ENCODE results near the gene SIGLEC9.
A peak's percentile ranks its signal among the peaks of the same experiment; 100 is the strongest.

SIGLEC9 gene

GRCh38 chr19:51122112-51122981 lies 2.4 kb upstream of the SIGLEC9 start:
- TF ChIP-seq CTCF (conservative IDR thresholded peaks at IDR 0.05; ENCODE audit: low read length), result no peak
- no peak for DNase-seq (ENCODE audit: low read depth)

GRCh38 chr19:51123381-51123800 lies 1.3 kb upstream of the SIGLEC9 start:
- no peak for DNase-seq (ENCODE audit: low read depth)
- no peak for TF ChIP-seq CTCF (conservative IDR thresholded peaks at IDR 0.05; ENCODE audit: low read length)
- no peak overlapping the region for H3K4me3 ChIP-seq (ENCODE audit: low read length)

More at GRCh38 chr19:51122112-51122981, 2.4 kb upstream of the SIGLEC9 start:
- H3K4me3 ChIP-seq (ENCODE audit: low read length), result no peak overlapping the region

- no peak overlapping the region for H3K4me3 ChIP-seq (ENCODE audit: low read length)
- no peak for DNase-seq (ENCODE audit: low read depth)
- TF ChIP-seq CTCF (conservative IDR thresholded peaks at IDR 0.05; ENCODE audit: low read length), result no peak
These were observed 904 bp upstream of the SIGLEC9 start for GRCh38 chr19:51123802-51124201.

GRCh38 chr19:51124216-51124615 lies 490 bp upstream of the SIGLEC9 start:
- H3K4me3 ChIP-seq (ENCODE audit: low read length), result no peak overlapping the region
- no peak for DNase-seq (ENCODE audit: low read depth)
- TF ChIP-seq CTCF (conservative IDR thresholded peaks at IDR 0.05; ENCODE audit: low read length), result no peak

- DNase-seq (ENCODE audit: low read depth), result no peak
- TF ChIP-seq CTCF (conservative IDR thresholded peaks at IDR 0.05; ENCODE audit: low read length), result no peak
- no peak overlapping the region for H3K4me3 ChIP-seq (ENCODE audit: low read length)
These were observed 842 bp downstream of the SIGLEC9 start for GRCh38 chr19:51125421-51126075.

GRCh38 chr19:51127032-51127431 lies 2.3 kb downstream of the SIGLEC9 start:
- no peak for TF ChIP-seq CTCF (conservative IDR thresholded peaks at IDR 0.05; ENCODE audit: low read length)
- no peak overlapping the region for H3K4me3 ChIP-seq (ENCODE audit: low read length)
- DNase-seq (ENCODE audit: low read depth), result no peak

- H3K4me3 ChIP-seq (ENCODE audit: low read length), result no peak overlapping the region
- no peak for TF ChIP-seq CTCF (conservative IDR thresholded peaks at IDR 0.05; ENCODE audit: low read length)
- DNase-seq (ENCODE audit: low read depth), result peak; percentile 33
These were observed 3.0 kb downstream of the SIGLEC9 start for GRCh38 chr19:51127755-51128154.

Measured in AG10803 (cell line).